ENCODE results near the gene WDR38. TPM values are rescaled to one million over a fixed set of nuclear protein-coding genes. Genes with fewer than 3 reads are reported as not detected.

The WDR38 gene
- total RNA-seq, 5 donors from 2014 or later (not counting 1 experiment from before 2014, with no cell fraction given), result not detected

DNA sequence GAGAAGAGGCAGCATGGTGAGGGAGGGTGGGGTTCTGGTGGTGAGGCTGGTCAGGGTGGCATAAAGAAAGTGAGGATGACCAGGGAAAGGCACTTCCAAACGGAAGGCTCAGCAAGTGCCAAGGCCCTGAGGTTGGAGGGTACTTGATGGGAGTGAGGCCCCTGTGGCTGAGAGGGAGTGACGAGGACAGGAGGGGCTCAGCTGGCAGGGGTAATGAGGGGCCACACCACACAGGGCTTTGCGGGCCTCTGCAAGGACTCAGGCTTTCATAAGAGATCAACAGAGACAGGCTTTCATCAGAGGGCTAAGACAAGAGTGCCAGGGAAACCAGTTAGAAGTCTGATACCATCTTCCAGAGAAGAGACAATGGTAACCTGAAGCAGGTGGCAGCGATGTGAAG lies 32.3 kb downstream of the WDR38 start:
- CTCF ChIA-PET, result no interaction called here
- POLR2A ChIA-PET, result no interaction called here
- 96% methylated on average over 4 of the region's 4 CpGs for WGBS (ENCODE audit: insufficient coverage)

DNA sequence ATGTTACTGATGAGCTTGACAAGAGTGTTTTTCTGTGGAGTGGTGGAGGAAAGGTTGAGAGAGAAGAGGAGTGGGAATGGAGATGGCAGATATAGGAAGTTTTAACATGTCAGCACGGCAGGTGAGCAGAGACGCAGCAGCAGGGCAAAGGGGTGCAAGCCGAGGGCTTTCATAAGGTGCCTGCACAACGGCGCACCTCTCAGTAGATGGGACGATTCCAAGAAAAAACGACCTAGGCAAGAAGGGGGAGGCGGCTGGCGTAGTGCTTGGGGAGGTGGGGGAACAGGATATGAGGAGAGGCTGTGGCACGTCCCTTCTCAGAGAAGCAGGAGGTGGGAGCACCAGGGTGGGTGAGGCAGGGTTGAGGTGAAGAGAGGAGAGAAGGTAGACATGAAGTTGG lies 33.2 kb downstream of the WDR38 start:
- H3K27me3 ChIP-seq (replicated peaks in 1 of 2; ENCODE audit: control insufficient read depth in 2 of 2, extremely low read depth in 1 of 2, insufficient read depth in 2 of 2, low read length in 1 of 2), result peaks cover 0 to 18% of the 10 kb centered on the region in 2 experiments
- no peaks in the 10 kb centered on the region for H3K9me3 Mint-ChIP-seq
- no peak overlapping the region for H3K4me3 ChIP-seq (ENCODE audit: control insufficient read depth in 1 of 2, extremely low read depth in 1 of 2, low read length in 1 of 2)
- no peak for DNase-seq
- H3K27ac Mint-ChIP-seq, result no peak overlapping the region
- no peaks in the 10 kb centered on the region for H3K9me3 ChIP-seq
- CTCF ChIA-PET, result no interaction called here
- H3K4me1 Mint-ChIP-seq, result no peaks in the 10 kb centered on the region
- peaks cover 64% of the 10 kb centered on the region for H3K36me3 Mint-ChIP-seq
- no peak overlapping the region for H3K4me3 Mint-ChIP-seq
- peaks cover 22 to 78% of the 10 kb centered on the region in 2 donors for H3K36me3 ChIP-seq (ENCODE audit: control insufficient read depth in 2 of 2, extremely low read depth in 1 of 2, insufficient read depth in 1 of 2, low read length in 1 of 2)
- 98% methylated on average over 10 of the region's 10 CpGs for WGBS (ENCODE audit: insufficient coverage)
- POLR2A ChIA-PET, result interaction anchor here (0.6 kb wide), 2 partner anchors 72 to 399 kb away, joined by 3 to 18 read pairs; no protein-coding TSS in a partner anchor
- H3K27me3 Mint-ChIP-seq, result no peaks in the 10 kb centered on the region
- no peak for ATAC-seq (replicated peaks in 1 of 4)
- peaks cover 0 to 2% of the 10 kb centered on the region in 2 experiments for H3K4me1 ChIP-seq (ENCODE audit: control insufficient read depth in 1 of 2, extremely low read depth in 1 of 2, insufficient read depth in 2 of 2, low read length in 2 of 2)
- H3K27ac ChIP-seq (ENCODE audit: low read length), result no peak overlapping the region

More for the DNA sequence above, 32.3 kb downstream of the WDR38 start:
- Histone ChIP-seq H3K9me3 (no peaks in the 10 kb centered on the region), H3K4me1 (ENCODE audit: control insufficient read depth in 1 of 2, extremely low read depth in 1 of 2, insufficient read depth in 2 of 2, low read length in 2 of 2) (peaks cover 0 to 11% of the 10 kb centered on the region in 2 experiments), H3K27me3 (replicated peaks in 1 of 2; ENCODE audit: control insufficient read depth in 2 of 2, extremely low read depth in 1 of 2, insufficient read depth in 2 of 2, low read length in 1 of 2) (peaks cover 0 to 11% of the 10 kb centered on the region in 2 experiments), H3K36me3 (ENCODE audit: control insufficient read depth in 2 of 2, extremely low read depth in 1 of 2, insufficient read depth in 1 of 2, low read length in 1 of 2) (peaks cover 21 to 78% of the 10 kb centered on the region in 2 donors), H3K27ac (ENCODE audit: low read length) (no peak overlapping the region), H3K4me3 (ENCODE audit: control insufficient read depth in 1 of 2, extremely low read depth in 1 of 2, low read length in 1 of 2) (no peak overlapping the region)
- ATAC-seq (replicated peaks in 1 of 4) (no peak), DNase-seq (no peak)
- Mint-ChIP-seq H3K9me3 (no peaks in the 10 kb centered on the region), H3K4me1 (no peaks in the 10 kb centered on the region), H3K4me3 (no peak overlapping the region), H3K36me3 (peaks cover 58% of the 10 kb centered on the region), H3K27me3 (no peaks in the 10 kb centered on the region), H3K27ac (no peak overlapping the region)

GRCh38 chr9:124886866-124887492 lies 33.7 kb downstream of the WDR38 start:
- H3K4me1 ChIP-seq (ENCODE audit: control insufficient read depth in 1 of 2, extremely low read depth in 1 of 2, insufficient read depth in 2 of 2, low read length in 2 of 2), result no peaks in the 10 kb centered on the region
- no peak overlapping the region for H3K4me3 ChIP-seq (ENCODE audit: control insufficient read depth in 1 of 2, extremely low read depth in 1 of 2, low read length in 1 of 2)
- peaks cover 0 to 18% of the 10 kb centered on the region in 2 experiments for H3K27me3 ChIP-seq (replicated peaks in 1 of 2; ENCODE audit: control insufficient read depth in 2 of 2, extremely low read depth in 1 of 2, insufficient read depth in 2 of 2, low read length in 1 of 2)
- H3K27ac Mint-ChIP-seq, result peak overlapping the region in 1 of 2 donors; percentile 24
- WGBS (ENCODE audit: insufficient coverage), result 98% methylated on average over 15 of the region's 17 CpGs
- peaks cover 22 to 75% of the 10 kb centered on the region in 2 donors for H3K36me3 ChIP-seq (ENCODE audit: control insufficient read depth in 2 of 2, extremely low read depth in 1 of 2, insufficient read depth in 1 of 2, low read length in 1 of 2)
- peaks cover 60% of the 10 kb centered on the region for H3K36me3 Mint-ChIP-seq
- no peaks in the 10 kb centered on the region for H3K27me3 Mint-ChIP-seq
- ChIA-PET CTCF (no interaction called here), POLR2A (interaction anchor here in 1 of 2 donors (0.7 kb wide), 1 partner anchor 9 kb away, joined by 5 read pairs; no protein-coding TSS in a partner anchor)
- H3K9me3 ChIP-seq, result no peaks in the 10 kb centered on the region
- no peaks in the 10 kb centered on the region for H3K9me3 Mint-ChIP-seq
- H3K4me3 Mint-ChIP-seq, result no peak overlapping the region
- no peak for DNase-seq
- ATAC-seq (replicated peaks in 1 of 4), result no peak
- H3K4me1 Mint-ChIP-seq, result no peaks in the 10 kb centered on the region
- H3K27ac ChIP-seq (ENCODE audit: low read length), result no peak overlapping the region

DNA sequence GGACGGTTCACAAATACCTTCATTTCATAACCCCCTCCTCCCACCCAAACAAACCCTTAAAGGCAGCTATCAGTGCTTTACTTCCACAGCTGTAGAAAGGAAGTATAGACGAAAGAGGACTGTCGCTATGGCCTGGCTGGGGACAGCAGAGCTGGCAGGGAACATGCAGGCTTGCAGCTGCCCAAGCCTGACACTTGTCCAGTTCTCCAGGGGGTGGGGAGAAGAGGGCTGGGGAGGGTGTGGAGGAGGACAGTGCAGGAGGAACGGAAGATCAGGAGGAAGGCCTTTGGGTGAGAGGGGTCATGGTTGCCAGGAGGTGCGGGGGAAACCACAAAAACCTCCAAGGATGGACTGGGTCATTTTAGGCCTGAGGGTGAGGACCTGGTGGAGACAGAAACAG lies 34.6 kb downstream of the WDR38 start:
- peaks cover 63% of the 10 kb centered on the region for H3K36me3 Mint-ChIP-seq
- H3K27ac Mint-ChIP-seq, result no peak overlapping the region
- no peaks in the 10 kb centered on the region for H3K4me1 Mint-ChIP-seq
- Histone ChIP-seq H3K4me3 (ENCODE audit: control insufficient read depth in 1 of 2, extremely low read depth in 1 of 2, low read length in 1 of 2) (no peak overlapping the region), H3K27me3 (replicated peaks in 1 of 2; ENCODE audit: control insufficient read depth in 2 of 2, extremely low read depth in 1 of 2, insufficient read depth in 2 of 2, low read length in 1 of 2) (peaks cover 0 to 20% of the 10 kb centered on the region in 2 experiments), H3K4me1 (ENCODE audit: control insufficient read depth in 1 of 2, extremely low read depth in 1 of 2, insufficient read depth in 2 of 2, low read length in 2 of 2) (no peaks in the 10 kb centered on the region), H3K9me3 (no peaks in the 10 kb centered on the region), H3K27ac (ENCODE audit: low read length) (no peak overlapping the region), H3K36me3 (ENCODE audit: control insufficient read depth in 2 of 2, extremely low read depth in 1 of 2, insufficient read depth in 1 of 2, low read length in 1 of 2) (peaks cover 22 to 74% of the 10 kb centered on the region in 2 donors)
- CTCF ChIA-PET, result no interaction called here
- H3K9me3 Mint-ChIP-seq, result no peaks in the 10 kb centered on the region
- DNase-seq (no peak), ATAC-seq (replicated peaks in 1 of 4) (no peak)
- 100% methylated on average over 3 of the region's 5 CpGs for WGBS (ENCODE audit: insufficient coverage)
- H3K4me3 Mint-ChIP-seq, result no peak overlapping the region
- POLR2A ChIA-PET, result interaction anchor here in 1 of 2 donors (0.7 kb wide), 1 partner anchor 10 kb away, joined by 5 read pairs; no protein-coding TSS in a partner anchor
- H3K27me3 Mint-ChIP-seq, result no peaks in the 10 kb centered on the region

DNA sequence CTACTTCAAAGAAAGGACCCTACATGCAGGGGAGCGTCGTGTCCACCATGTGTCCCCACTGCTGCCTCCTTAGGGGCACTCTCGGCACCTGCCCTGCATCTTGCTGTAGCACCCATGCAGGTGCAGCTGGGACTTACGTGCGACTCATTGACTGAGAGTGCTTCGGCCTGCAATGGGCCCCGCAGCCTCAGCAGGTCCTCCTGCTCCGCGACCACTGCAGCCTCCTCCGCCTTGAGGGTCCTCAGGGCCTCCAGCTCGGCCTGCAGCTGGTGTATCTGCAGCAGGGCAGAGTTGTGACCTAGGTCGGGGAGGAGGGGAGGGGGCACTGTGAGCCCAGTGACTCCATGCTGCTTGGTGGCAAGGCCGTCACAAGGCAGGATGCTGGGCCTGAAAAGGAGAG lies 35.7 kb downstream of the WDR38 start:
- Histone ChIP-seq H3K27me3 (replicated peaks in 1 of 2; ENCODE audit: control insufficient read depth in 2 of 2, extremely low read depth in 1 of 2, insufficient read depth in 2 of 2, low read length in 1 of 2) (peaks cover 0 to 20% of the 10 kb centered on the region in 2 experiments), H3K27ac (ENCODE audit: low read length) (no peak overlapping the region), H3K4me3 (ENCODE audit: control insufficient read depth in 1 of 2, extremely low read depth in 1 of 2, low read length in 1 of 2) (no peak overlapping the region), H3K36me3 (ENCODE audit: control insufficient read depth in 2 of 2, extremely low read depth in 1 of 2, insufficient read depth in 1 of 2, low read length in 1 of 2) (peaks cover 27 to 79% of the 10 kb centered on the region in 2 donors), H3K9me3 (no peaks in the 10 kb centered on the region), H3K4me1 (ENCODE audit: control insufficient read depth in 1 of 2, extremely low read depth in 1 of 2, insufficient read depth in 2 of 2, low read length in 2 of 2) (no peaks in the 10 kb centered on the region)
- Mint-ChIP-seq H3K27ac (no peak overlapping the region), H3K4me3 (no peak overlapping the region), H3K9me3 (no peaks in the 10 kb centered on the region), H3K4me1 (peaks cover 0 to 2% (median 0%) of the 10 kb centered on the region in 3 donors), H3K36me3 (peaks cover 68% of the 10 kb centered on the region), H3K27me3 (no peaks in the 10 kb centered on the region)
- ATAC-seq (replicated peaks in 1 of 4), result no peak
- ChIA-PET CTCF (no interaction called here), POLR2A (no interaction called here)
- DNase-seq, result no peak
- WGBS (ENCODE audit: insufficient coverage), result 96% methylated on average over 13 of the region's 13 CpGs

- H3K36me3 ChIP-seq (ENCODE audit: control insufficient read depth in 2 of 2, extremely low read depth in 1 of 2, insufficient read depth in 1 of 2, low read length in 1 of 2), result peaks cover 30 to 71% of the 10 kb centered on the region in 2 donors
- 97% methylated on average over 6 of the region's 7 CpGs for WGBS (ENCODE audit: insufficient coverage)
- H3K27ac Mint-ChIP-seq, result no peak overlapping the region
Measured at GRCh38 chr9:124890179-124890578, 36.9 kb downstream of the WDR38 start.

More at GRCh38 chr9:124890179-124890578, 36.9 kb downstream of the WDR38 start:
- ATAC-seq (replicated peaks in 1 of 4) (no peak), DNase-seq (no peak)
- peaks cover 73% of the 10 kb centered on the region for H3K36me3 Mint-ChIP-seq
- H3K27me3 Mint-ChIP-seq, result no peaks in the 10 kb centered on the region
- Histone ChIP-seq H3K27me3 (replicated peaks in 1 of 2; ENCODE audit: control insufficient read depth in 2 of 2, extremely low read depth in 1 of 2, insufficient read depth in 2 of 2, low read length in 1 of 2) (peaks cover 0 to 20% of the 10 kb centered on the region in 2 experiments), H3K4me3 (ENCODE audit: control insufficient read depth in 1 of 2, extremely low read depth in 1 of 2, low read length in 1 of 2) (no peak overlapping the region), H3K4me1 (ENCODE audit: control insufficient read depth in 1 of 2, extremely low read depth in 1 of 2, insufficient read depth in 2 of 2, low read length in 2 of 2) (no peaks in the 10 kb centered on the region), H3K9me3 (no peaks in the 10 kb centered on the region), H3K27ac (ENCODE audit: low read length) (no peak overlapping the region)
- H3K4me1 Mint-ChIP-seq, result peaks cover 8 to 12% (median 9%) of the 10 kb centered on the region in 3 donors
- ChIA-PET CTCF (no interaction called here), POLR2A (no interaction called here)
- no peak overlapping the region for H3K4me3 Mint-ChIP-seq
- no peaks in the 10 kb centered on the region for H3K9me3 Mint-ChIP-seq

All from T-cell (primary cell).